Cardiac fibroblast (primary cell): ENCODE measurements around the gene PSRC1.

Source experiments
- DNase-seq, 2 donors: peaks; one replicate each; pipeline versions ENCODE4 v3.0.0 to v3.0.0-alpha.2; 2010; ENCODE audit warnings: low read depth in 2 of 2
- H3K4me3 ChIP-seq, 2 donors: replicated peaks in 1 of 2; 1 replicate in 1 of 2; 2 replicates in 1 of 2; pipeline ENCODE4 v1.5.1; 2011; ENCODE audit warnings: low read depth in 2 of 2, low read length in 2 of 2, mild to moderate bottlenecking in 2 of 2, moderate library complexity in 1 of 2
- TF ChIP-seq, protein P1 (sequence below): IDR thresholded peaks from one replicate; pipeline ENCODE4 v1.5.1; 2011; ENCODE audit warnings: low read depth, mild to moderate bottlenecking, low read length, inconsistent platforms

Gene PSRC1

GRCh38 chr1:109248797-109249629, 33.9 kb downstream of the PSRC1 start, which contains the start of gene CELSR2:
Gene CELSR2, plus strand, starts transcription at chr1:109249539. Its CDS starts 541 bp downstream, at chr1:109250080.
- peak within 1 kb of the TSS; percentile 27 to 36 for H3K4me3 ChIP-seq
- peak; percentile 54 to 63 for DNase-seq
- TF ChIP-seq, protein P1, sequence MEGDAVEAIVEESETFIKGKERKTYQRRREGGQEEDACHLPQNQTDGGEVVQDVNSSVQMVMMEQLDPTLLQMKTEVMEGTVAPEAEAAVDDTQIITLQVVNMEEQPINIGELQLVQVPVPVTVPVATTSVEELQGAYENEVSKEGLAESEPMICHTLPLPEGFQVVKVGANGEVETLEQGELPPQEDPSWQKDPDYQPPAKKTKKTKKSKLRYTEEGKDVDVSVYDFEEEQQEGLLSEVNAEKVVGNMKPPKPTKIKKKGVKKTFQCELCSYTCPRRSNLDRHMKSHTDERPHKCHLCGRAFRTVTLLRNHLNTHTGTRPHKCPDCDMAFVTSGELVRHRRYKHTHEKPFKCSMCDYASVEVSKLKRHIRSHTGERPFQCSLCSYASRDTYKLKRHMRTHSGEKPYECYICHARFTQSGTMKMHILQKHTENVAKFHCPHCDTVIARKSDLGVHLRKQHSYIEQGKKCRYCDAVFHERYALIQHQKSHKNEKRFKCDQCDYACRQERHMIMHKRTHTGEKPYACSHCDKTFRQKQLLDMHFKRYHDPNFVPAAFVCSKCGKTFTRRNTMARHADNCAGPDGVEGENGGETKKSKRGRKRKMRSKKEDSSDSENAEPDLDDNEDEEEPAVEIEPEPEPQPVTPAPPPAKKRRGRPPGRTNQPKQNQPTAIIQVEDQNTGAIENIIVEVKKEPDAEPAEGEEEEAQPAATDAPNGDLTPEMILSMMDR = no peak

DNA sequence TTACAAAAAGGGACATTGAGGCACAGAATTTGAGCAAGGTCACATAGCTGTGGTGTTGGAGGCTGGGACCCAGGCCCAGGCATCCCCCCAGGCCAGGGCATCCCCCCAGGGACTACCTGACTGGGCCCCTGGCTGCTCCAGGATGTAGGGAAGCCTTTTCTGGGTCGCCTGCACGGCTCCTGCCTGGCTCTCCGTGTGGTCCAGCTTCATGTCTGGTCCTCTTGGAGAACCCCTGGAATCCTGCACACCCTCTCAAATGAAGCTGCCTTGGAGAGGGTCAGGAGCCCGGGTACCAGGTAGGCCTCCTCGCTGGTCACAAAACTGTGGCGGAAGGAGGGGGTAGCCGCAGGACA, 34.5 kb downstream of the PSRC1 start:
- TF ChIP-seq, protein P1 = no peak
- no peak overlapping the region for H3K4me3 ChIP-seq
- DNase-seq = no peak

DNA sequence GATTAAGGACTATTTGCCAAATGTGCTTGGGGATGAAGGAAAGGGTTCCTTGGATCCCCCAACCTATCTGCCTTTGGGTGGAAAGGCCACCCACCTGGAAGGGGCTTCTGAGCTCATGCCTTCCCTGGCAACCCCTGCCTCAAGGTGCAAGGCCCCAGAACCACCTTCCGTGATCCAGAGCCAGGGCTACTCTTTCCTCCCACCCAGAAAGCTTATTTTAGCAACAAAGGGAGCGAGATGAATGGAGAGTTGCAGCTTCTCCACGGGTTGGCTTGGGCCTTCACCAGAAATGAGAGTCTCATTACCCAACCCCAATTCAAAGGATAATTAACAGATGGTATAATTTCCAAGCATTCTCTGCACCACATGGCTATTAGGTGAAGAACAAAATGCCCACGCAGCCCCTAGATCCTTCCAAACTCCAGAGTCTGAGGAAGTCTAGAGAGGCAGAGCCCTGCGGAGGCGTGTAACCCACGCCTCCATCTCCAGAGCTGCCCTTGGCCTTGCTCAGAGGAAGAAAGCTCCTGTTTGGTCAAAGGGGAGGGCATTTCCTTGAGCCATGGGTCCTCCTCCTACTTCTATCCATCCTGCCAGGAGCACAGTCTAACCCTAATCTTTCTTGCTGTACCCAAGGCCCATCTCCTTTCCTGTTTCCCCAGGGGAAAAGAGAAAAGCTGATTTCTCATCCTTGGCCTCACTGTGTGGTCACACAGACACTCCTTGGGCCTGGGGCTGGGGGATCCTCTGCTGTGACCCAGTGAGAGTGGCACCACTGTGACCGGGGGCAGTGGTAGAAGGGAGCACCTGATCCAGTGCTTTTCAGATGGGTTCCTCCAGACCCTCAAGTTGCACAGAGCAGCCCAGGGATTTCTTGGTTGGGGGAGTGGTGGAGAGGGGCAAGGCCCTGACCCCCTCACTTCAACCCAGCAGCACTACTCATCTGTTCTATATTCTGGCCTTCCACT, 35.3 kb downstream of the PSRC1 start:
- TF ChIP-seq, protein P1 = no peak
- no peak overlapping the region for H3K4me3 ChIP-seq
- no peak for DNase-seq

GRCh38 chr1:109246141-109246551, 36.8 kb downstream of the PSRC1 start:
- no peak overlapping the region for H3K4me3 ChIP-seq
- no peak for DNase-seq

GRCh38 chr1:109243860-109244552, 38.9 kb downstream of the PSRC1 start:
- H3K4me3 ChIP-seq = no peak overlapping the region
- TF ChIP-seq, protein P1 = no peak
- DNase-seq = no peak

More at GRCh38 chr1:109246141-109246551, 36.8 kb downstream of the PSRC1 start:
- TF ChIP-seq, protein P1 = no peak

- no peak overlapping the region for H3K4me3 ChIP-seq
- DNase-seq = no peak
- TF ChIP-seq, protein P1 = no peak
Measured at GRCh38 chr1:109243221-109243620, 39.7 kb downstream of the PSRC1 start.
